HG03460 (cell line): ENCODE results near the gene CDHR3.

ENCODE experiments used
- ATAC-seq: cut with Tn5 transposase; IDR thresholded peaks from one replicate; pipeline ENCODE4 v1.9.1; 2021; ENCODE audit not compliant: unreplicated experiment

Gene CDHR3

DNA sequence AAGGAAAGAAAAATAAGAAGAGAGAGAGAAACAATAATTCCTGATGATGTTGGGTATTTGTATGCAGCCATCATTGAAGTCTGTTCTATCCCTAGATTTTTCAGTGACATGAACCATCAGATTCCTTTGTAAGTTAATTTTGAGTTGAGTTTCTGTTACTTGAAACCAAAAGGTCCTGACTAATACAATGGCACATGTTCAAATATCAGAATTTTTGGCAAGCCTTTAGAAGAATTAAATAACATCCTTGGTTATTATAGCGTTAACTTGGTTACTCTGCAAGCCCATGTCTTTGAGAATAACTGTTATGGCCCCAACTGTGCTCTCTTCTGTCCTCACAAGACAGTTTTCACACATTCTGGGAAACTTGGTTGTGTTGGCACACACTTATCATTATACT, 82.5 kb downstream of the CDHR3 start:
- no peak for ATAC-seq

DNA sequence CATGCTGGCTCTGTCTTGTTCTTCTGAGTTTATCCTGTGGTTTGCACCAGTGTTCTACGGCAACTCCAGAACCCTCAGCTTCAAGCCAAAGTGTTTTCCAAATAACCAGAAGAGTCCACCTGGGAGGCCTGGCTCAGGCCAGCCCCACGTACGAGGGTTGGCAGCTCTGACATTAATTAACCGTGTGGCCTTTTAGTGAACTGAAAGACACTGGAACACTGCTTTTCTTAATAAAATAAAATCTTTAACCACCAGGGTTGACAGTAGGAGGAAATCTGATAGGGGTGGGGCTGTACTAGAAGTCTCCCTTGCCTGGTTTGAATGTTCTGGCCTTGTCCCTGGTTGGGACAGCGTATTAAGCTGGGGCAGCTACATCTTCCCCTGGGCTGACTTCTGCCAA, 84.1 kb downstream of the CDHR3 start:
- no peak for ATAC-seq

DNA sequence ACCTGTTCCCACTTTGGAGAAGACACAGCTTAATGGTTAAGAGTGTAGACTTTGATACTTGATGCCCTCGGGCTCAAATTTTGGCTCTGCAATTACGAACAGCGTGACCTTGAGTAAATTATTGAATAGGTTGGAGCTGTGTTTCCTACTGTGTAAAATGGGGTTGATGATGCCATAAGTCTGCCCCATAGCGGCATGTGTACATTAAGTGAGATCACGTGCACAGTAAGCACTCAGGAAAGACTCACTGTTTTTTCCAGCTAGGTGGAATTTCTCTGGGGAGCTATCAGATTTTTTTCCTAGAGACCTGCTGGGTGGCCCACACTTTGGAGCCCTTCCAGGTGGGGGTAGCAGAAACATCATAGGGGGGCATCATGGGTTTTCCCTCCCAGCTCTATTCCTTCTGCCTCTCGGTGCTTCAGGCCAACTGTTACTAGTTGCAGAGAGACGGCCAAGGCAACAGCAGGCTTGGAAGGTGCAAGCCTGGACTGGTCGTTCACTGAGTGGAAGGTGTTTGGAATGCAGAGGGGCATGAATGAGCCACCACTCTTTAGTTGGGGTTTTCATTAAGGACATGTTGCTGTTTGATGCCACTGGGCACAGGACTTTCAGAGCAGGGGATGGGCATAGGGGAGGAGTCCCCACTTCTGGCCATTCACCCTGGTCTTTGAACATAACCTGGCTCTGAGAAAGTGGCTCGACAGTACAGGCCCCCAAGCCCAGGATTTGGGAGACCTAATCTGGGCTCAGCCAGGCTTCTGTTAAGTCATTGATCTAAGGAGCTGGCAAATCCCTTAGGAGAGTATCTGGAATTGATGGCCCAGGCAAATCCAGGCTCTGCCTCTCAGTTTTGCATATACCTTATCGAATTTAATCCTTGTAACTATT, 85.0 kb downstream of the CDHR3 start:
- ATAC-seq, result no peak

DNA sequence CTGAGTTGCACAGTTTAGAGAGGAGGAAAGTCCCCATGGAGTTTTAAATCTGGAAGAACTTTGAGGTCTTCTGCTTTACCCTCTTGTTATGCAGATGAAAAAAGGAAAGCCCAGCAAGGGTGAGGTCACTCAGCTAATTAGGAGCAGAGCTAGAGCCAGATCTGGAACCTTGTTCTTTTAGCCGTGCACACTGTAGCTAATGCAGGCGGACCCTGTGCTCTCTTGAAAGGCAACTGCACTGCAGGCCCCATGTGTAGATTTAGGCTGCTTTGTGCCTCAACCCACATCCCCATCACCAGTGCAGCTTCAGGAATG, 85.6 kb downstream of the CDHR3 start:
- no peak for ATAC-seq

DNA sequence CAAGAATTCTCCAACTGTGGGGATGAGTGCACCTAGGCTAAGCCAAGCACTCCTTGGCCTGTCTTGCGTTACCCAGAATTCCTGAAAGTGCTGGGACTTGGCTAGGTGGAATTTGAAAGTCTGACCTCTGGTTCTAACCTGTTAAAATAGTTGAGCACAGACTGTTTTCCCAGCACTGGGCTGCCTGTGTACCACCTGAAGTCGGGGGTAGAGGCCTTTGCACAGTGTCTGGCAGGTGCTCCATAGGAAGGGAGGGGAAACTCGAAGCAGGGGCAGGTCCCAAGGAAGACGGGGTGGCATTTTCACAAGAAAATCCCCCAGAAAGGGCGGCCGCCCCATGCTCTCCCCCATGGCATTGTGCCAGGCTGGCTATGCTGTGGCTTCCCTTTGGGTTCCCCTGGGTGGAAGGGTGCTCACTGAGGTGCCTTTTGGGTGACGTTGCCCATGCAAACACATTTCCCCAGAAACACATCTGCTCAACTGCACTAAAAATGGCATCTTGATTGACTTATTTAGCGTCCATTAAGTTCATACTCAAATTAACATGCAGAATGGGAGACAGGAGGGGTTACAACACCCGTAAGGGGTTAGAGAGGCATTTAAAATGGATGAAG, 86.2 kb downstream of the CDHR3 start:
- ATAC-seq, result no peak

DNA sequence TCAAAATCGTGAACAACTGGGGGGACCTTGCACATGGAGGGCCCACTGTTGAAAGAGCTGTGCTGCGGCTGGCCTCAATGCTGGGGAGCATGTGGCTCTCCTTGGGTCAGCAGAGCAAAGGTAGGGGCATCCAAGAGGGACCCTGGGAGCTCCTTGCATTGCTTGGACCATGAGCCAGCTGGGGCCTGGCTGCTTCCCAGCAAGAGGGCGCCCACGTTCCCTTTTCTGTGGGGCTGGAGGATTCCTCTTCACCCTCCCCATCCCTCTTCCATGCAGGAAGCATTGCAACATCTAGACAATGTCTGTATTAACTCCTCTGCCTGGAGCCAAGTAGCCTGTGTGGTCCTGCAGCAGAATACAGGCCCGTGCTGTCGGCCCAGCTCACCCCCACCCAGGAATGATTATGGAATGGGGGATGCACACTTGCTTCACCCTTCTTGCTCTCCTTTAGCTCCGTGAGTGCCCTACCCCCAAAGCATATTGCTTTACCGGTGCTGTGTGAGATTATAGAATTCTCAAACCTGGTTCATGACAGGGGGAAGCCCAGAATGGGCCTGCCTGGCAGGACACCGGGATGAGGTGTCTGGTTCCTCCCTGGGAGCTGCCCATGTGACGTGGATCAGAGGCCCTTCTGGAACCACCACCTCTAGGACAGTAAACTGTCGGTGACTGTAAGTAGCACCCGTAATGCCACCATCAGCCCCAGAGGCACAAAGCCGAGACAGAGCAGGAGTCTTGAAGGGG, 87.1 kb downstream of the CDHR3 start:
- ATAC-seq, result no peak

DNA sequence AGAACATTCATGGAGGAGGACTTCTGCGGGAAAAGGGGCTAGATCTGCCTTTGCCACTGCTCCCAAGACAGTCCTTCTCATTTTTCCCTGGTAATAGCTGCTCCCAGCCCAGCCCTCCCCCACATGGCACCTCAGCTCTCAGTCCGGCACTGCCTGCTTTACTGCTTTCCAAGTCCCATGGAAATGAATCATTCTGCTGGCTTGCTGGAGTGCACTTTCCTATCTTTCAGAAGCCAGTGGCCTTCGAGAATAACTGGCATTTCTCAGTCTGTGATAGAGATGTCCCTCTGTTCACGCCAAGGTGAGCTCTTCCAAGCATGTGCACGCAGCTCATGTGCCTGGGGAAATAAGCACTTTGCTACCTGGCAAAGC, 87.7 kb downstream of the CDHR3 start:
- no peak for ATAC-seq

DNA sequence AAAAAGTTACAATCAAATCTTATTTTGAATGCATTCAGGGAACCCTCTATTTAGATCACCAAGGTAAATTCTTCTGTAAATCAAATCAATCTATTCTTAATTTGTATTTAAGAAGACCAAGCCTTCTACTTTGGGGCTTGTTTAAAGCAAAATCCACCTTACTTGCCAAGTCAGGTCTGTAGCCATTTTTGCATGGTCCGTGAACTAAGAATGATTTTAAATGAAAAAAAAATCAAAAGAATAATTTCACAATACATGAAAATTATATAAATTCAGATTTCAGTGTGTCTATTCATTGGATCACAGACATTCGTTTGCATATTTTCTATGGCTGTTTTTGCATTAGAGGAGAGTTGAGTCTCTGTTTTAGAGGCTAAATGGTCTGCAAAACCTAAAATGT, 89.6 kb downstream of the CDHR3 start:
- ATAC-seq, result no peak

DNA sequence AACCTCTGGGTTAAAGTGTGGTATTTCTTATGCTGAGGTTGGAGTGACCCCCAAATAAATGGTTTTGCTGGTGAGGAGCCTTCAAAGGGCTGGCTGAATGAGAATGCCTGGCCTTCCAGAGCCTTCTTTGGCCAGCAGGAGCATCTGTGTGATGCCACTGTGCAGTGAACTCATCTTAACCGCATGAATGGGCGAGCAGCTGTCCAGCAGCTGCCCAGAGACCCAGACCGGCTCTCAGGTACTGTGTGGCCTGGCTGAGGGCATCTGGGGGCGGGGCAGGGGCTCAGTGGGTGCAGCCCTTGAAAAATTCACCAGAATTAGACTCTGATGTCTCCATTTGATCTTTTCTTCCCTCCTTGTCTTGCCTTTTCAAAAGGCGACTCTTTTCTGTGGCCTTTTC, 90.0 kb downstream of the CDHR3 start:
- no peak for ATAC-seq

DNA sequence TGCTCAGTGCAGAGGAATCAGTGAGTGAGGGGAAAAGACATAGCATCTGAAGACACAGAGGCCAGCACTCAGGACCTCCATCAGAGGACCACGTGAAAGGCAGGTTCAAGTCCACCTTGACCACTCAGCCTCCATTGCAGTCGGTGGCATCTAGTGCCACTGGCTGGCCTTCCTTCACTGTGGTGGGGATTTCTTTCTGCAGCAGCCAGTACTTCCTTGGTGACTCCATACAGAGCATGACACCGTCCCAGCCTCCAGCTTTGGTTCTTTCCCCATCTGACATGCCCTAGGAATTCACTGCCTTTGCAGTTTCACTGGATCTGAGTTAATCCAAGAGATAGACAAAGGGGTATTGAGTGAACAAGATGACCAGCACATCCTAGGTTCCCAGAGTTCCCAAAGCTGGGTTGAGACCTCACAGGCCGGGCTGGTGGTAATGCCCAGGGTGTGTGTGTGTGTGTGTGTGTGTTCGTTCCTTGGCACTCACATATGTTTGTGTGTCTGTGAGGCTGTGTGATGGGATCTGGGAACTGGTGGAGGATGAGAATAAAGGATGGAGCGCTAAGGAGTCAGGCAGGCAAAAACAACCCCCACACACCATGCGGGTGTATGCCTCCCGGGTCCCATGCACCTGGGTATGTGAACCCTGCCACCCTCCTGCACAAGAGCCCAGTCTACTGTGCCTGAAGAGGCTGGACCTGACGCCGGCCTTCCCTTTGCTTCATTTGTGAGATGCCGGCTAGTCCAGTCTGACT, 91.3 kb downstream of the CDHR3 start:
- ATAC-seq, result no peak

DNA sequence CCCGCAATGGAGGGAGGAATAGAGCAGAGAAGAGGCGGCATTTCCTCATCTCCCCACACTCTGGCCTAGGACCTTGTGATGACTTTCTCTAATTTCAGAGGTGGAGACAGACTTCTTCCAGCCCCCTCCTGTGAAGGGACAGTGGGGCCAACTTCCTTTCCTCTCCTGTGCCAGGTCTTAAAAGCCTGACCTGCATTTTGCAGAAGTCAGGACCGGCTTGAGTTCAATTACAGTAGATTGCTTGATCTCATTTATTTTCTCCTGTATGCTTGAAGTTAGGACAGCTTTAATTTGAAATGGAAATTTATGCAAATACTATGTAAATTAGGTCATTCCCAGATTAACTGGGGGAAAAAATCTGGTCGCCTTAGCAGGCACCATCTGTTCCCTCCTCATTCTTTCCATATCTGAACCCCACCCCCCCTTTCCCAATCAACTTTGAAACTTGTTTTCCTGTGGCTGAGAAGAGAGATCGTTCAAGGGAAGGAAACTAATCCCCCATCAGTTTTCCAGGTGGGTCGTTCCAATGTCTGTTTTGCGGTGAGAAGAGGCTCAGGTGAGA, 92.0 kb downstream of the CDHR3 start:
- no peak for ATAC-seq

DNA sequence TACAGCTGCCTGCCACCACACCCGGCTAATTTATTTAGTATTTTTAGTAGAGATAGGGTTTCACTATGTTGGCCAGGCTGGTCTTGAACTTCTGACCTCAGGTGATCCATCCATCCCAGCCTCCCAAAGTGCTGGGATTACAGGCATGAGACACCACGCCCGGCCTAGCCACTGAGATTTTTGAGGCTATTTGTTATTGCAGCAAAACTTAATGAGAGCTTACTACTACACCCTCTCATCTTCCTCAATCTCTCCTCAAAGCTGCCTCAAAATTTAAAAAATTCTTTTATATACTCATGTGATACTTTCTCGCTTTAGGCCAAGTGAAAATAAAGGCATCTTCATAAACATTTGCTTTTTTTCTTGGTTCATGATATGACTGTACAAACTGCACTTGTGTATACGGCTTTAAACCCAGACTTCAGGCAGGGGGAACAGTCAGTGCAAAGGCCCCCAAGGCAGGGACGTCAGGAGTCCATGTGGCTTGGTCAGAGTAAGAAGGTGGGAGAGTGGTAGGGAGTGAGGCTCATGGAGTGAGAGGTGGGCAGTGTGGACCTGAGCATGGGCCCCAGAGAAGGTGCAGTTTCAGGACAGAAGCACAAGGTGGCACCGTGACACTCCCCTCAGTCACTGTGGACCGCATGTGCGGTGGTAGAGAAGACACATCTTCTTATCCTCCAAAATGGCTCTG, 93.6 kb downstream of the CDHR3 start:
- peak; percentile 35 for ATAC-seq

DNA sequence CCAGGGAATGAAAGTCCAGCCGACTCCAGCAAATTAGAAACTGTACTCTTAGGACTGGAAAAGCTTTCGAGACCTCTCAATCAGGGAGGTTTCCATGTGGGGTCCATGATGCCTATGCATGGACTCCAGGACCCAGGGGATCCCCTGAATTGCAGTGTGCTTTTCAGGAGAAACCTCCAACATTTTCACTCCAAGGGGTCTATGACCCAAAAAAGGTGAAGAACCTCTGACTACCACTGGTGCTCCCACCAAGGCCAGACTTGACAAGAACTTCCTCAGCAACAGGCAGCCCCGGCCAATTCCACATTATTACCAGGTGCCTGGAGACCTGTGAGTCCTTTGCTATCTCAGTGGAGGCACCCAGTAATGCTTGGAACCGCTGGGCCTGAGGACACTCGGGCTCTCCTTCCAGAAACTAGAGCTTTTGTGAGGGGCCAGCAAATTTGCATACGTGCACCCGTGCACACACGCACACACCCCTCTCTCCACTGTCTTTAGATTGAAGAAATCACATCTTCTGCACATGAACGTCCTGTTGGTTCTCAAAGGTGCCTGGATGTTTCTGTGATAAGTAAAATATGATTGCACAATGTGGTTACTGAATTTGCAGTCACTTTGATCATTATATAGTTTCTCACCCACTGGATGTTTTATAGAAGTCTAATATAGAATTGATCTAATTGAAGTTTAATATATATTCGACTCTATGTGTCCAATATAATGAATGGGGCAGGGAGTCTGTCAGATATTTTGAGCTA, 94.3 kb downstream of the CDHR3 start:
- no peak for ATAC-seq

DNA sequence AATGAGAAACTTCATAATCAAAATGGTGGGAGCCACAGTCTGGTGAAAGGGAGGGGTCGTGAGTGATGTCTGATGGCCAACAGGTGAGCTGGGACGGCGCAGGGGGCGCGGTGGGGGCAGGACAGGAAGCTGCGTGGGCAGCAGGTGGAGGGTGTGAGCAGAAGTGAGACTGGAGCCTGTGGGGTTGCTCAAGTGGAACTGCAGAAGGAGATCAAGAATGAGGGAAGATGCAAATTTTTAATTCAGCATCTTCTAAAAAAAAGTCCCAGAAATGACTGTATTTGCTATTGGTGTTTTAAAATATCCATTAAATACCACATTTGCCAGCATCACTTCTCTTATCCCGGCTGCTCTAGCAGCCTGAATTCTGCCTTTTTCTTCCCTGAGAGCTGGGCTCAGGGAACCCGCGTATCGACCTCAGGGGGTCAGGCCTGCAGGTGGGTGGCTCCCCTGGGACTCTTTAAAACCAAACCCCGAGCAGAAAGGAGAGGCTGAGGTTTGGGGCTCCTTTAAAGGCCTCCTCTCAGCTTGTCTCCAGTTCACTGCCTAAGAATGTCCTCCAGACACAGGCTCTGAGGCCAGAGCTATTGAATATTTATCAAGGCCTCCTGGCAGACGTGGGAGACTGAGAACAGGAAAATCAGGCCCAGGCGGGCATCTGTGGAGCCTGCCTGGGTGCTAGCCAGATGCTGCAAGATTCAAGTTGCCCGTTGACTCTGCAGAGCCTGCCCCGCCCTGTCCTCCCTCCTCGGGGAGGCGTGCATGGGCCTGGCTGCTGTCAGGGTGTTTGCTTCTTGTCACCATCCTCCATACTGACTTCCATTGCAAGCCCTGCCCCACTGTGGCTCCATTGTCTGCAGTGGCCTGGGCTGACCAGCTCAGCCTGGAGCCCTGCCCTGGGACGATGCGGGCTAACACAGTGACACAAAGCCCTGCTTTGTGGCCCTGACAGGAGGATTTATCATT, 95.2 kb downstream of the CDHR3 start:
- peak; percentile 64 for ATAC-seq

DNA sequence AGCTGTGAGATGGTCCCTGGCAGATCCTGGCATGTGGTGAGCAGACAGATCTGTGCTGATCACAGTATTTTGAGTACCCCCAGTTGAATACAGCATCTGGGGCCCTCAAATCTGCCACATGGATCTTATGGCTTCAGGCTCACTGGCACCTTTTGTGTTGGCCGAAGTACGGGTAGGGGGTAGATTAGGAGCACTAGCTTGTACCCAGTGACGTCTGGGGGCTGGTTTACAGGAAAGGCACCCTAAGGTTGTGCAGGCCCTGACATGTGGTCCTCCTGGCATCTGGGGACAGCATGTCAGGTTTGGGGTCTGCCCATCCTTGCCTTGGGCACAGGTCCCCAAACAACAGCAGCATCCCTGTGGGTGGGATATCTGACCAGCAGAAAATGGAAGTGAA, 95.9 kb downstream of the CDHR3 start:
- no peak for ATAC-seq

DNA sequence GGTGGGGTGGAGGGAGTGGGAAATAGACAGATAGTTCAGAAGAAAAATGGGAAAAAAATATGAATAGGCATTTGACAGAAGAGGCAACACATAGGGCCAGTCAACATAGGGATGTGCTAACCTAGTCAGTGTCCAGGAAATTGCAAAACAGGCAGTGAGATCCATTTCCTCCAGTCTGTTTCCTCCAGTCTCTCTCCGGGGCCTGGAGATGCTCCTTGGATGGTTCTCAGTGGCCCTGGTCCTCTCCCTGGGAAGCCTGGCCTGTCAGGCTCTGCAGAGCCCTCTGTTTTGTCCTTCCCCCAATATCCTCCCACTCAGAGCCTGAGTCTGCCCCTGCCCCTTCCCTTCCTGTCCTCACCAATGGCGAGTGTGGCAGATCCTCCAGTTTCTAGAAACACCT, 96.5 kb downstream of the CDHR3 start:
- ATAC-seq, result no peak

DNA sequence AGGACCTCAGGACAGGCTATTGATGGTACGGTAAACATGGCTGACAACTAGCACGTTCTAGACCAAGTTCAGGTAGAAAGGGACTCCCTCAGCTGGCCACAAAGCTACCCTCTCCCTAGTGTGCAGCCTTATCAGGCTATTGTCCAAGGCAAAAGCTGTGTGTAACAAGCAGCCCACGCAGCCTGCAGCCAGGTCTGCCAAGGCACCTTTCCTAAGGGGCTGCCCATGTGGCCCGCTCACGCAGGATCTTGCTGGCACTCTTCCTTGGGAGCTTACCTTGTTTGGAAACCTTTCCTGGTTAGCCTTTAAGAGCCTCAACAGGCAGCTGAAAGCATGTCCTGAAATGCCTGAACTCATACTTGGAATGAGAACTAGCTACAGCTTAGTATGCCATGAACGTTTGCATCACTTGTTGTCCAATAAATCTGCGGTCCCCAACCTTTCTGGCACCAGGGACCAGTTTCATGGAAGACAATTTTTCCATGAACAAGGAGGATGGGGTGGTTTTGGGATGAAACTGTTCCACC, 97.4 kb downstream of the CDHR3 start:
- no peak for ATAC-seq

DNA sequence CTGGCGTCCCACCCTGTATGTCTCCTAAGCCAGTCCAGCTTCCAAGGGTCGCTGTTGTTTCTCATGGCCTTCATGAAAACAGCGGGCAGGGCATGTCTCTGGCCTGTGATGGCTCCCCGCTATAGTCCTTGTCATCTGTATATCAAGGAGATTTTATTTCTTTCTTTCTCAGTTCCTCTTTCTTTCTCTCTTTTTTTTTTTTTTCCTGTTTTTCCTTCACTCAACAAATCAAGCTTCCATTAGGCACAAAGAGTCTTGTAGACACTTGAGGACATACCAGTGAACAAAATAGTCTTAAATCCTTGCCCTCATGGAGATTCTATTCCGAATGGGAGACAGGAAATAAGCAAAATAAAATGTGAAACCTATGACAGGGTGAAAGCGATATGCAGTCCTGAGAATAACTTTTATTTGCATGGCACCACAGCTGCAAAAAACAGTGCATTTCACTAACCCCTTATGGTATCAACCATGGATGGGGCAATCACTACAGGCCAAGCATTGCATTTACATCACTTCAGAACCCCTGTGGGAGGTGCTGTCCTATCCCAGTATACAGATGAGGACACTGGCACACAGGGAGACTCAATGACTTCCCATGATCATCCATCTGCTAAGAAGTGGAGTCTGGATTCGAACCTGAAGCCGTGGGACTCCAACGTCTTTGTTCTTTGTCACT, 98.4 kb downstream of the CDHR3 start:
- no peak for ATAC-seq
